ENCODE data around the gene PRF1.

Gene PRF1

GRCh38 chr10:70579234-70580002 lies 23.1 kb downstream of the PRF1 start:
- in situ Hi-C loops (cut with MboI; ENCODE audit: low sequenced_read_pairs), result no loop called here

- in situ Hi-C loops (cut with MboI; ENCODE audit: low sequenced_read_pairs), result no loop called here
Observed at GRCh38 chr10:70578371-70578947, 24.1 kb downstream of the PRF1 start.

GRCh38 chr10:70576803-70577517 lies 25.6 kb downstream of the PRF1 start:
- in situ Hi-C loops (cut with MboI; ENCODE audit: low sequenced_read_pairs), result no loop called here

GRCh38 chr10:70575874-70576802 lies 26.4 kb downstream of the PRF1 start:
- in situ Hi-C loops (cut with MboI; ENCODE audit: low sequenced_read_pairs), result no loop called here

- in situ Hi-C loops (cut with MboI; ENCODE audit: low sequenced_read_pairs), result no loop called here
Observed at GRCh38 chr10:70575486-70575873, 27.1 kb downstream of the PRF1 start.

- in situ Hi-C loops (cut with MboI; ENCODE audit: low sequenced_read_pairs), result no loop called here
Observed at GRCh38 chr10:70573599-70574506, 28.7 kb downstream of the PRF1 start.

- in situ Hi-C loops (cut with MboI; ENCODE audit: low sequenced_read_pairs), result no loop called here
Observed at GRCh38 chr10:70571636-70572439, 30.7 kb downstream of the PRF1 start.

GRCh38 chr10:70571236-70571635 lies 31.3 kb downstream of the PRF1 start:
- in situ Hi-C loops (cut with MboI; ENCODE audit: low sequenced_read_pairs), result no loop called here

- in situ Hi-C loops (cut with MboI; ENCODE audit: low sequenced_read_pairs), result loop anchor here (10.0 kb wide), 1 partner anchor 196 kb away; no protein-coding TSS in a partner anchor
Observed at GRCh38 chr10:70568781-70569495, 33.6 kb downstream of the PRF1 start.

- in situ Hi-C loops (cut with MboI; ENCODE audit: low sequenced_read_pairs), result loop anchor here (10.0 kb wide), 1 partner anchor 197 kb away; no protein-coding TSS in a partner anchor
Observed at GRCh38 chr10:70568113-70568512, 34.4 kb downstream of the PRF1 start.

- in situ Hi-C loops (cut with MboI; ENCODE audit: low sequenced_read_pairs), result loop anchor here (10.0 kb wide), 1 partner anchor 197 kb away; no protein-coding TSS in a partner anchor
Observed at GRCh38 chr10:70567603-70568002, 34.9 kb downstream of the PRF1 start.

GRCh38 chr10:70566515-70567290 lies 35.8 kb downstream of the PRF1 start:
- in situ Hi-C loops (cut with MboI; ENCODE audit: low sequenced_read_pairs), result loop anchor here (10.0 kb wide), 1 partner anchor 198 kb away; no protein-coding TSS in a partner anchor

GRCh38 chr10:70565556-70566514 lies 36.7 kb downstream of the PRF1 start:
- in situ Hi-C loops (cut with MboI; ENCODE audit: low sequenced_read_pairs), result loop anchor here (10.0 kb wide), 1 partner anchor 199 kb away; no protein-coding TSS in a partner anchor

GRCh38 chr10:70564901-70565351 lies 37.6 kb downstream of the PRF1 start:
- in situ Hi-C loops (cut with MboI; ENCODE audit: low sequenced_read_pairs), result loop anchor here (10.0 kb wide), 1 partner anchor 200 kb away; no protein-coding TSS in a partner anchor

GRCh38 chr10:70564113-70564725 lies 38.3 kb downstream of the PRF1 start:
- in situ Hi-C loops (cut with MboI; ENCODE audit: low sequenced_read_pairs), result loop anchor here (10.0 kb wide), 1 partner anchor 201 kb away; no protein-coding TSS in a partner anchor
